Colonic mucosa (tissue), 4 donors: ENCODE results near the gene PRRT3. TPM values are rescaled to one million over a fixed set of nuclear protein-coding genes. Genes with fewer than 3 reads are reported as not detected.

Experiments used
- DNase-seq: peaks from one replicate; pipeline ENCODE4 v3.0.0-alpha.2; 2020
- H3K27ac ChIP-seq: fragments of 200-600 bp; one replicate; pipeline ENCODE4 v1.8.0; 2021
- H3K27me3 ChIP-seq: fragments of 200-600 bp; one replicate; pipeline ENCODE4 v1.8.0; 2021
- H3K36me3 ChIP-seq: fragments of 200-600 bp; one replicate; pipeline ENCODE4 v1.8.0; 2021
- H3K4me1 ChIP-seq: fragments of 200-600 bp; one replicate; pipeline ENCODE4 v1.8.0; 2021; ENCODE audit warnings: mild to moderate bottlenecking
- H3K4me3 ChIP-seq: fragments of 200-600 bp; one replicate; pipeline ENCODE4 v1.8.0; 2021
- H3K9ac ChIP-seq, 2 donors: one replicate each; pipeline ENCODE4 v1.7.0; 2013; ENCODE audit warnings: control low read depth in 2 of 2, low read depth in 2 of 2, low read length in 2 of 2
- H3K9me3 ChIP-seq: fragments of 200-600 bp; one replicate; pipeline ENCODE4 v1.8.0; 2021
- CTCF ChIP-seq: fragments of 200-600 bp; IDR thresholded peaks from one replicate; pipeline ENCODE4 v1.8.0; 2022; ENCODE audit warnings: antibody characterized with exemption, mild to moderate bottlenecking
- intact Hi-C: fragments of 100-400 bp; cut with DNase I; formaldehyde crosslinking; loops from one replicate; pipeline ENCODE4 v1.14.1; 2022
- total RNA-seq, 2 donors: library from RNA; stranded (reverse); fragmentation: NEBNext Ultra II Directional in 1 of 2; extraction: Animal tissue kit (Norgen Biotek cat#: 25700) in 1 of 2; gene quantifications; one replicate each; pipeline ENCODE4 v1.2.1, GENCODE V29; 2021
- donor health status: healthy.
- donor health status: DM: no; HTN: no; CAD: no.
- donor health status: DM: no; HTN: no; CAD: no.

The PRRT3 gene
- total RNA-seq, 2 donors from 2014 or later = 0.96 to 1.1 TPM

GRCh38 chr3:9951126-9951525 is 1.1 kb downstream of the PRRT3 start:
- intact Hi-C loops = no loop called here
- Histone ChIP-seq H3K9ac (no peak overlapping the region), H3K4me1 (peaks cover 5% of the 10 kb centered on the region), H3K27me3 (no peaks in the 10 kb centered on the region), H3K9me3 (no peaks in the 10 kb centered on the region), H3K27ac (no peak overlapping the region), H3K4me3 (no peak overlapping the region), H3K36me3 (no peaks in the 10 kb centered on the region)
- DNase-seq = no peak
- no peak for TF ChIP-seq CTCF

GRCh38 chr3:9949626-9950025 is 2.6 kb downstream of the PRRT3 start:
- H3K4me1 ChIP-seq = peaks cover 5% of the 10 kb centered on the region
- no peak overlapping the region for H3K9ac ChIP-seq
- intact Hi-C loops = no loop called here
- no peaks in the 10 kb centered on the region for H3K27me3 ChIP-seq
- TF ChIP-seq CTCF = no peak
- H3K36me3 ChIP-seq = no peaks in the 10 kb centered on the region
- H3K27ac ChIP-seq = no peak overlapping the region
- no peak overlapping the region for H3K4me3 ChIP-seq
- H3K9me3 ChIP-seq = no peaks in the 10 kb centered on the region
- DNase-seq = no peak

GRCh38 chr3:9949115-9949514 is 3.1 kb downstream of the PRRT3 start:
- no peak for TF ChIP-seq CTCF
- intact Hi-C loops = no loop called here
- no peak overlapping the region for H3K9ac ChIP-seq
- H3K9me3 ChIP-seq = no peaks in the 10 kb centered on the region
- H3K4me1 ChIP-seq = peaks cover 5% of the 10 kb centered on the region
- no peaks in the 10 kb centered on the region for H3K27me3 ChIP-seq
- no peak for DNase-seq
- H3K36me3 ChIP-seq = no peaks in the 10 kb centered on the region
- H3K27ac ChIP-seq = no peak overlapping the region
- H3K4me3 ChIP-seq = no peak overlapping the region

GRCh38 chr3:9948586-9948985 is 3.6 kb downstream of the PRRT3 start:
- Histone ChIP-seq H3K9me3 (no peaks in the 10 kb centered on the region), H3K27ac (no peak overlapping the region), H3K4me1 (peaks cover 5% of the 10 kb centered on the region), H3K36me3 (no peaks in the 10 kb centered on the region), H3K4me3 (no peak overlapping the region), H3K9ac (no peak overlapping the region), H3K27me3 (no peaks in the 10 kb centered on the region)
- no peak for DNase-seq
- no peak for TF ChIP-seq CTCF
- intact Hi-C loops = no loop called here

GRCh38 chr3:9947025-9947995 is 4.9 kb downstream of the PRRT3 start:
- Histone ChIP-seq H3K9me3 (no peaks in the 10 kb centered on the region), H3K36me3 (no peaks in the 10 kb centered on the region), H3K4me3 (peak overlapping the region; percentile 47), H3K27me3 (no peaks in the 10 kb centered on the region), H3K9ac (peak overlapping the region; percentile 71 to 81), H3K27ac (peak overlapping the region; percentile 69), H3K4me1 (peaks cover 5% of the 10 kb centered on the region)
- DNase-seq = peak; percentile 79
- intact Hi-C loops = no loop called here
- no peak for TF ChIP-seq CTCF
